H1 (cell line): ENCODE results near the gene ASRGL1. TPM values are rescaled to one million over a fixed set of nuclear protein-coding genes. Genes with fewer than 3 reads are reported as not detected.

ENCODE experiments used
- CHD7 ChIP-seq: fragments of 300-600 bp; sonication (generic); IDR thresholded peaks from 2 replicates; pipeline ENCODE4 v1.7.1; 2012; ENCODE audit warnings: low read length, moderate library complexity, mild to moderate bottlenecking, inconsistent platforms; ENCODE audit not compliant: insufficient replicate concordance
- polyA plus RNA-seq, 7 experiments: library from polyadenylated mRNA; depleted of rRNA in 3 of 7; stranded (reverse) in 5 of 7; unstranded in 2 of 7; fragments of >200 nt in 5 of 7; fragments of 200-250 nt in 2 of 7; gene quantifications; 1 replicate in 5 of 7; 2 replicates in 1 of 7; 4 replicates in 1 of 7; pipeline versions ENCODE4 v1.2.1 to v1.2.3, GENCODE V29; 2011 to 2013; ENCODE audit warnings: missing spikeins in 2 of 7, mixed read lengths in 2 of 7
- total RNA-seq: library from RNA; stranded (reverse); fragmentation: NEBNext Ultra II Directional; extraction: Animal tissue kit (Norgen Biotek cat#: 25700); gene quantifications from 2 replicates; pipeline ENCODE4 v1.2.1, GENCODE V29; 2021

The ASRGL1 gene
- total and polyA plus RNA-seq, 2 of the 8 experiments (the other 6 are each of a cell fraction or from before 2014, with no cell fraction given) = 19.9 to 23.5 TPM

DNA sequence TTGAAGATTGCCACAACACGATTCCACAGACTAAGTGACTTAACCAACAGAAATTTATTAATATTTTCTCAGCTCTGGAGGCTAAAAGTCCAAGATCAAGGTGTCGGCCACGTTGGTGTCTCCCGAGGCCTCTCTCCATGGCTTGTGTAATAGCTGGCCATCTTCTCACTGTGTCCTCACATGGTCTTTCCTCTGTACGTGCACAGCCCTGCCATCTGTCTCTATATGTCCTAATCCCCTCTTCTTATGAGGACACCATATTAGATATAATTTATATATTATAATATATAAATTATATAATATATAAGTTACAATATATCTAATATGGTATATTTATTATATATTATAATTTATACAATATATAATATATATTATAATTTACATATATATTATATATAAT is 56.5 kb downstream of the ASRGL1 start (continued):
- no peak for TF ChIP-seq CHD7
